Ishikawa (cell line): ENCODE results near the gene NDRG4.
A peak's percentile ranks its signal among the peaks of the same experiment; 100 is the strongest.

Source experiments
- CEBPB ChIP-seq: IDR thresholded peaks from 2 replicates; pipeline ENCODE4 v1.6.1; 2012
- CREB1 ChIP-seq: IDR thresholded peaks from 2 replicates; pipeline ENCODE4 v1.6.1; 2012; ENCODE audit warnings: low read depth
- EGR1 ChIP-seq: IDR thresholded peaks from 2 replicates; pipeline ENCODE4 v1.6.1; 2012
- EP300 ChIP-seq: IDR thresholded peaks from 2 replicates; pipeline ENCODE4 v1.6.1; 2012; ENCODE audit warnings: borderline replicate concordance
- FOXM1 ChIP-seq: IDR thresholded peaks from 2 replicates; pipeline ENCODE4 v1.6.1; 2012; ENCODE audit warnings: low read depth, borderline replicate concordance
- MAX ChIP-seq: IDR thresholded peaks from 2 replicates; pipeline ENCODE4 v1.6.1; 2012
- NFIC ChIP-seq: IDR thresholded peaks from 2 replicates; pipeline ENCODE4 v1.6.1; 2012
- RAD21 ChIP-seq: IDR thresholded peaks from 2 replicates; pipeline ENCODE4 v1.6.1; 2012; ENCODE audit warnings: low read depth
- REST ChIP-seq: IDR thresholded peaks from 2 replicates; pipeline ENCODE4 v1.6.1; 2012; ENCODE audit warnings: low read depth, mild to moderate bottlenecking
- TAF1 ChIP-seq: IDR thresholded peaks from 2 replicates; pipeline ENCODE4 v1.6.1; 2012; ENCODE audit warnings: low read depth, mild to moderate bottlenecking
- TCF12 ChIP-seq: IDR thresholded peaks from 2 replicates; pipeline ENCODE4 v1.6.1; 2012; ENCODE audit warnings: low read depth
- TEAD4 ChIP-seq: IDR thresholded peaks from 2 replicates; pipeline ENCODE4 v1.6.1; 2012
- USF1 ChIP-seq: IDR thresholded peaks from 2 replicates; pipeline ENCODE4 v1.6.1; 2012
- YY1 ChIP-seq: IDR thresholded peaks from 2 replicates; pipeline ENCODE4 v1.6.1; 2012; ENCODE audit warnings: low read depth
- ZBTB7A ChIP-seq: IDR thresholded peaks from 2 replicates; pipeline ENCODE4 v1.6.1; 2012; ENCODE audit warnings: low read depth

The NDRG4 gene

GRCh38 chr16:58462499-58462996 is 37.4 kb upstream of the NDRG4 start:
- TF ChIP-seq NFIC (no peak), TEAD4 (no peak)

- TF ChIP-seq EGR1, result peak; percentile 23; the same call in 1 of the 2 replicates
- no peak for TF ChIP-seq CREB1
- TF ChIP-seq NFIC, result no peak
Observed at GRCh38 chr16:58462997-58463941, 36.7 kb upstream of the NDRG4 start.

- TF ChIP-seq ZBTB7A, result peak; percentile 23; the same call in 1 of the 2 replicates
- no peak for TF ChIP-seq EGR1
- no peak for TF ChIP-seq EP300
- no peak for TF ChIP-seq USF1
Observed at GRCh38 chr16:58464047-58464915, 35.7 kb upstream of the NDRG4 start.

- TF ChIP-seq RAD21 (no peak), USF1 (no peak), CEBPB (no peak), YY1 (no peak), FOXM1 (no peak), ZBTB7A (no peak), EGR1 (no peak), CREB1 (no peak), EP300 (no peak), TCF12 (no peak), TEAD4 (no peak), NFIC (no peak), REST (no peak), MAX (no peak), TAF1 (no peak)
Observed at GRCh38 chr16:58464916-58465731, 34.8 kb upstream of the NDRG4 start.

GRCh38 chr16:58465817-58466216 is 34.1 kb upstream of the NDRG4 start:
- no peak for TF ChIP-seq CEBPB
- TF ChIP-seq ZBTB7A, result no peak
- no peak for TF ChIP-seq EP300
- TF ChIP-seq REST, result no peak
- no peak for TF ChIP-seq CREB1
- TF ChIP-seq RAD21, result no peak
- TF ChIP-seq YY1, result no peak
- TF ChIP-seq FOXM1, result no peak
- no peak for TF ChIP-seq EGR1
- no peak for TF ChIP-seq NFIC
- no peak for TF ChIP-seq TAF1
- TF ChIP-seq MAX, result no peak
- TF ChIP-seq USF1, result no peak
- no peak for TF ChIP-seq TEAD4
